ENCODE results near the gene KMT2D. TPM values are rescaled to one million over a fixed set of nuclear protein-coding genes. Genes with fewer than 3 reads are reported as not detected.

KMT2D gene
- total RNA-seq, 2 experiments from 2014 or later, result 41.8 to 129 TPM

DNA sequence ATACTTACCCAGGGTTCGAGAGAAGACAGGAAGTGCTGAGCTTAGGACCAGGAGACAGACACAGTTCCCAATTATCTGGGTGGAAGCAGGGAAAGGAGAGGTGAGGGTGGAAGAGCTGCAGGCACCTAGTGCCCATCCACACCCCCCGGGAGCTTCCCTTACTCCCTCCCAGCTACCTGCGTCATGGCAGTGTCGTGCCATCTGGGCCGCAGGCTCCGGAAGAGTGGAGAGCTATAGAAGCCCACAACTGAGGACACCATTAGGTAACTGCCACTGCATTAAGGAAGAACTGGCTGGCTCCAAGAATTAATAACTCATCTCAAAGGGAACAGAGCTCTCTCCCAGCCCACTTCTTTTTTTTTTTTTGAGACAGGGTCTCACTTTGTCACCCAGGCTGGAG, 39.8 kb upstream of the KMT2D start:
- Histone ChIP-seq H3K36me3 (ENCODE audit: insufficient read depth, low read length) (peaks cover 21% of the 10 kb centered on the region), H4K20me1 (ENCODE audit: insufficient read depth, low read length) (no peaks in the 10 kb centered on the region), H3K4me2 (ENCODE audit: low read length) (no peak overlapping the region), H3K9me2 (ENCODE audit: insufficient read depth, low read length) (no peaks in the 10 kb centered on the region), H3K4me3 (ENCODE audit: low read depth, low read length, poor library complexity, severe bottlenecking) (no peak overlapping the region), H3K9me3 (ENCODE audit: low read length) (no peaks in the 10 kb centered on the region), H3K4me1 (ENCODE audit: insufficient read depth, low read length, poor library complexity, severe bottlenecking) (peaks cover 19% of the 10 kb centered on the region), H3K79me2 (ENCODE audit: insufficient read depth, low read depth, low read length) (no peaks in the 10 kb centered on the region), H3K27ac (ENCODE audit: low read depth, low read length, poor library complexity, severe bottlenecking) (no peak overlapping the region), H2AFZ (ENCODE audit: low read length) (no peak overlapping the region)
- BruUV-seq (replicated peaks), result no TSS peak
- POLR2A ChIA-PET, result interaction anchor here (0.7 to 1.1 kb wide), 3 partner anchors 10 to 1438 kb away, joined by 3 to 4 read pairs (median 3); no protein-coding TSS in a partner anchor
- TF ChIP-seq, protein P1, sequence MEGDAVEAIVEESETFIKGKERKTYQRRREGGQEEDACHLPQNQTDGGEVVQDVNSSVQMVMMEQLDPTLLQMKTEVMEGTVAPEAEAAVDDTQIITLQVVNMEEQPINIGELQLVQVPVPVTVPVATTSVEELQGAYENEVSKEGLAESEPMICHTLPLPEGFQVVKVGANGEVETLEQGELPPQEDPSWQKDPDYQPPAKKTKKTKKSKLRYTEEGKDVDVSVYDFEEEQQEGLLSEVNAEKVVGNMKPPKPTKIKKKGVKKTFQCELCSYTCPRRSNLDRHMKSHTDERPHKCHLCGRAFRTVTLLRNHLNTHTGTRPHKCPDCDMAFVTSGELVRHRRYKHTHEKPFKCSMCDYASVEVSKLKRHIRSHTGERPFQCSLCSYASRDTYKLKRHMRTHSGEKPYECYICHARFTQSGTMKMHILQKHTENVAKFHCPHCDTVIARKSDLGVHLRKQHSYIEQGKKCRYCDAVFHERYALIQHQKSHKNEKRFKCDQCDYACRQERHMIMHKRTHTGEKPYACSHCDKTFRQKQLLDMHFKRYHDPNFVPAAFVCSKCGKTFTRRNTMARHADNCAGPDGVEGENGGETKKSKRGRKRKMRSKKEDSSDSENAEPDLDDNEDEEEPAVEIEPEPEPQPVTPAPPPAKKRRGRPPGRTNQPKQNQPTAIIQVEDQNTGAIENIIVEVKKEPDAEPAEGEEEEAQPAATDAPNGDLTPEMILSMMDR (conservative IDR thresholded peaks at IDR 0.05; ENCODE audit: low read length), result no peak
- TF ChIP-seq EZH2phosphoT487 (IDR thresholded peaks at IDR 0.05; ENCODE audit: borderline replicate concordance, low read depth, low read length), result no peak
- CTCF ChIA-PET (ENCODE audit: unreplicated experiment), result interaction anchor here (0.6 to 1.0 kb wide), 2 partner anchors 8 to 80 kb away, joined by 3 to 4 read pairs; no protein-coding TSS in a partner anchor
- DNase-seq (ENCODE audit: low spot score), result no peak
- intact Hi-C loops (cut with micrococcal nuclease; ENCODE audit: unreplicated experiment), result no loop called here

DNA sequence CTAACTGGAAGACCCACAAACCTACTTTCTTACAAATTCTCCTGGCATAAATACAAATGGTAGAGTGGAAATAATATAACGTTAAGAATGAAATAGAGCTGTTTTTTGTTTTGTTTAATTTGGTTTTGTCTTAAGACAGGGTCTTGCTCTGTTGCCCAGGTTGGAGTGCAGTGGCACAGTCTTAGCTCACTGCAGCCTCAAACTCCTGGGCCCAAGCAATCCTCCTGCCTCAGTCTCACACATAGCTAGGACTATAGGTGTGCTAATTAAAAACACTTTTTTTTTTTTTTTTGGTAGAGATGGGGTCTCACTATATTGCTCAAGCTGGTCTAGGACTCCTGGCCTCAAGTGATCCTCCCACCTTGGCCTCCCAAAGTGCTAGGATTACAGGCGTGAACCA, 38.1 kb upstream of the KMT2D start:
- peaks cover 15% of the 10 kb centered on the region for H3K36me3 ChIP-seq (ENCODE audit: insufficient read depth, low read length)
- ChIA-PET POLR2A (interaction anchor here (0.6 to 1.9 kb wide), 4 partner anchors 10 to 101 kb away, joined by 3 to 6 read pairs (median 4); partner anchors contain the start of gene LMBR1L), CTCF (ENCODE audit: unreplicated experiment) (interaction anchor here (1.0 to 1.8 kb wide), 2 partner anchors 11 to 79 kb away, joined by 3 to 5 read pairs; no protein-coding TSS in a partner anchor)
- DNase-seq (ENCODE audit: low spot score), result no peak
- H4K20me1 ChIP-seq (ENCODE audit: insufficient read depth, low read length), result no peaks in the 10 kb centered on the region
- no peak overlapping the region for H3K4me2 ChIP-seq (ENCODE audit: low read length)
- TF ChIP-seq, protein P1 (conservative IDR thresholded peaks at IDR 0.05; ENCODE audit: low read length), result no peak
- TF ChIP-seq EZH2phosphoT487 (IDR thresholded peaks at IDR 0.05; ENCODE audit: borderline replicate concordance, low read depth, low read length), result no peak
- no TSS peak for BruUV-seq (replicated peaks)
- H3K9me3 ChIP-seq (ENCODE audit: low read length), result no peaks in the 10 kb centered on the region
- intact Hi-C loops (cut with micrococcal nuclease; ENCODE audit: unreplicated experiment), result loop anchor here (1.0 to 5.0 kb wide), 2 partner anchors 34 to 101 kb away; partner anchors contain the start of gene DDN
- H2AFZ ChIP-seq (ENCODE audit: low read length), result no peak overlapping the region
- H3K4me3 ChIP-seq (ENCODE audit: low read depth, low read length, poor library complexity, severe bottlenecking), result no peak overlapping the region
- H3K9me2 ChIP-seq (ENCODE audit: insufficient read depth, low read length), result no peaks in the 10 kb centered on the region
- H3K79me2 ChIP-seq (ENCODE audit: insufficient read depth, low read depth, low read length), result no peaks in the 10 kb centered on the region
- no peak overlapping the region for H3K27ac ChIP-seq (ENCODE audit: low read depth, low read length, poor library complexity, severe bottlenecking)
- peaks cover 2% of the 10 kb centered on the region for H3K4me1 ChIP-seq (ENCODE audit: insufficient read depth, low read length, poor library complexity, severe bottlenecking)

DNA sequence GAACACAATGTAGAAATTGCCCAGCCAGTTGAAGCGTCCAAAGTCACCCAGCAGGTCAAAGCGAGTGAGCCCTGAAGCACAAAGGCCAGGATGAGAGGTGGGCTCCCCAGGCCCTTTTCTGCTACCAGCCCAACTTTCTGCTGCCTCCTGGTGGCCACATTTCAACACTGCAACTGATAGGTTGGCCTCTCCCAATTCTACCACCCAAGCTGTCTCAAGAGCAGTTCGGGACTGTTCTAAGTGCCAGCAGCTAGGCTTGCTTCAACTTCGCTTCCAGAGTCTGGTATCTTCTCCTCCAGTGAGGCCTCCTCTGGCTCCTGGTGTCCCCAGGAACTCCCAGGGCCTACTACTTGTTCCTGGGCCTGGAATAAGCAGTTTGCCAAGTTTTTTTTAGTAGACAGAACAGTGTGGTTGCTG, 37.4 kb upstream of the KMT2D start:
- H3K4me3 ChIP-seq (ENCODE audit: low read depth, low read length, poor library complexity, severe bottlenecking), result no peak overlapping the region
- peak; percentile 58 for DNase-seq (ENCODE audit: low spot score)
- intact Hi-C loops (cut with micrococcal nuclease; ENCODE audit: unreplicated experiment), result loop anchor here (1.0 to 5.0 kb wide), 2 partner anchors 34 to 101 kb away; partner anchors contain the start of gene DDN
- no peak overlapping the region for H3K4me2 ChIP-seq (ENCODE audit: low read length)
- no peaks in the 10 kb centered on the region for H4K20me1 ChIP-seq (ENCODE audit: insufficient read depth, low read length)
- no peaks in the 10 kb centered on the region for H3K79me2 ChIP-seq (ENCODE audit: insufficient read depth, low read depth, low read length)
- no peaks in the 10 kb centered on the region for H3K9me2 ChIP-seq (ENCODE audit: insufficient read depth, low read length)
- H3K4me1 ChIP-seq (ENCODE audit: insufficient read depth, low read length, poor library complexity, severe bottlenecking), result no peaks in the 10 kb centered on the region
- no peak overlapping the region for H3K27ac ChIP-seq (ENCODE audit: low read depth, low read length, poor library complexity, severe bottlenecking)
- H3K36me3 ChIP-seq (ENCODE audit: insufficient read depth, low read length), result peaks cover 10% of the 10 kb centered on the region; the same call in 1 of the 2 replicates
- H2AFZ ChIP-seq (ENCODE audit: low read length), result no peak overlapping the region
- ChIA-PET POLR2A (interaction anchor here (0.6 to 1.9 kb wide), 4 partner anchors 10 to 102 kb away, joined by 3 to 6 read pairs (median 4); partner anchors contain the start of gene LMBR1L), CTCF (ENCODE audit: unreplicated experiment) (interaction anchor here (1.0 to 1.8 kb wide), 2 partner anchors 10 to 78 kb away, joined by 3 to 5 read pairs; no protein-coding TSS in a partner anchor)
- no peaks in the 10 kb centered on the region for H3K9me3 ChIP-seq (ENCODE audit: low read length)
- no peak for TF ChIP-seq EZH2phosphoT487 (IDR thresholded peaks at IDR 0.05; ENCODE audit: borderline replicate concordance, low read depth, low read length)
- TF ChIP-seq, protein P1 (conservative IDR thresholded peaks at IDR 0.05; ENCODE audit: low read length), result peak; percentile 87
- no TSS peak for BruUV-seq (replicated peaks)
